NCI-H187 treated with DMSO at 0.1 percent for 48 hours (cell line): Measurements from ENCODE around the gene KIAA0408.
"Not testable (repeated sequence)": the region's sequence is repeated elsewhere in the genome, so short reads cannot be mapped to it uniquely, and the experiment has no call there.

Experiments
- DNase-seq: peaks from one replicate; lab custom pipeline; 2025; lab: John Stamatoyannopoulos, UW

The KIAA0408 gene

DNA sequence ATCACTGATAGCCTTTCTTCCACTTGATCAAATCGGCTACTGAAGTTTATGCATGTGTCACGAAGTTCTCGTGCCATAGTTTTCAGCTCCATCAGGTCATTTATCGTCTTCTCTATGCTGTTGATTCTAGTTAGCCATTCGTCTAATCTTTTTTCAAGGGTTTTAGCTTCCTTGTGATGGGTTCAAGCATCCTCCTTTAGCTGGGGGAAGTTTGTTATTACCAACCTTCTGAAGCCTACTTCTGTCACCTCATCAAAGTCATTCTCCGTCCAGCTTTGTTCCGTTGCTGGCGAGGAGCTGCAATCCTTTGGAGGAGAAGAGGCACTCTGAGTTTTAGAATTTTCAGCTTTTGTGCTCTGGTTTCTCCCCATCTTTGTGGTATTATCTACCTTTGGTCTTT, 47.2 kb downstream of the KIAA0408 start:
- DNase-seq: not testable (repeated sequence)
